Medulla oblongata (tissue), 1 donor: ENCODE data around the gene VARS2.

Experiments
- DNase-seq: peaks from one replicate; pipeline ENCODE4 v3.0.0-alpha.2; 2015; ENCODE audit errors: extremely low spot score

The VARS2 gene

DNA sequence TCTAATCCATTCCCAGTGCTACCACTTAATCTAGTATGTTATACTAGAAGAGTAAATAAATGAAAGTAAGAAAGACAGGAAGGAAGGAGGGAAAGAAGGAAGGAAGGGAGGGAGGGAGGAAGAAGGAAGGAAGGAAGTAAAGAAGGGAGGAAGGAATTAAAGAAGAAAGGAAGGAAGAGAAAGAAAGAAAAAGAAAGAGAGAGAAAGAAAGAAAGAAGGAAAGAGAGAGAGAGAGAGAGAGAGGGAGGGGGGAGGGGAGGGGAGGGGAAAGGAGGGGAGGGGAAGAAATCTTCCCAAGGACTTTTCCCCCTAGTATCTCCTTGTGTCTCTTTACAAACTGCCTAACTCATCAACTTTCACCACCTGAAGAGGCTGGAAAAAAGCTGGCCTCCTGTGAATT lies 48.7 kb downstream of the VARS2 start:
- no peak for DNase-seq

DNA sequence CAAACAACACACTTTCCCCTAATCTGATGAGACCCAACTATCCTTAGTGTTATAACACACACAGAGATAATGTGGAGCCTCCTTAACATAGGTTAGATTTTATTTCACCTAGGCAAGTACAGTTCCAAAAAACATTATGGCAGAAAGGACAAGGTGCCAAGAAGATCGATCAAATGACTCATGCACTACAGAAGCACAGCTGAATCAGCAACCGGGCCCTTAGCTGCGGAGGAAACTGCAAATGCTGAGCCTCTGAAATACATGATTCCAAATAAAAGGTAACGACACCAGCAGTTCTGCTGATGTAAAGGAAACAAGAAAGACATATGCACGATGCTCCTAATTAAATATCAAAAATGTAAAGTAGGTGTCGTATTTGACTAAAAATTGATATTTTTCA lies 49.6 kb downstream of the VARS2 start:
- DNase-seq = no peak

DNA sequence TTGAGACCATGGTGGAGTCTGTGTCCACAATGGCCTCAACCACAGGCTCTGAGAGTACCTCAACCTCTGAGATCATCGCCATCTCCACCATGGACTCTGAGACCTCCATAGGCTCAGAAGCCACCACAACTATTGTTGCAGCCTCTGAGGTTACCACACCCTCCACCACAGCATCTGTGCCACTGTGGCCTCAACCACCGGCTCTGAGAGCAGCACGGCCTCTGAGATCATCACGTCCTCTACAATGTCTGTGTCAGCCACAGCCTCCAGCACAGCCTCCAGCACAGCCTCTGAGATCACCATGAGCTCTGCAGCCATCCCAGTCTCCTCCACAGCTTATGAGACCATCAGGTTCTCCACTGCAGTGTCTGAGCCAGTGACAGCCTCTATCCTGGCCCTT lies 50.0 kb downstream of the VARS2 start:
- DNase-seq = no peak

DNA sequence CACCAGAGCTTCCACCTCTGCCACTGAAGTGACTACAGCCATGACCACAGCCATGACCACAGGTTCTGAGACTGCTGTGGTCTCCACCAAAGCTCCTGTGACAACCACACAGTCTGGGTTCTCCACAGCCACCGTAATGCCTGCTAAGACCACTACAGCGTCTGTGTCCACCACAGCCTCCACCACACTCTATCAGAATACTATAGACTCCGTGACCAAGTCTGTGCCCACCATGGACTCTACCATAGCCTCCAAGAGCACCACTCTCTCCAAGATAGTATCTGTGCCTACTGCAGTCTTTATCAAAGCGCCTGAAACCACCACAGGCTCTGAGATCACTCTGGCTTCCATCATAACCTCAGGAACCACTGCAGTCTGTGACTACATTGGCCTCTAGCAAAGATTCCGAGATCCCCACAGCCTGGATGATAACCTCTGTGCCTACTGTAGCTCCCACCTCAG lies 51.1 kb downstream of the VARS2 start:
- no peak for DNase-seq

DNA sequence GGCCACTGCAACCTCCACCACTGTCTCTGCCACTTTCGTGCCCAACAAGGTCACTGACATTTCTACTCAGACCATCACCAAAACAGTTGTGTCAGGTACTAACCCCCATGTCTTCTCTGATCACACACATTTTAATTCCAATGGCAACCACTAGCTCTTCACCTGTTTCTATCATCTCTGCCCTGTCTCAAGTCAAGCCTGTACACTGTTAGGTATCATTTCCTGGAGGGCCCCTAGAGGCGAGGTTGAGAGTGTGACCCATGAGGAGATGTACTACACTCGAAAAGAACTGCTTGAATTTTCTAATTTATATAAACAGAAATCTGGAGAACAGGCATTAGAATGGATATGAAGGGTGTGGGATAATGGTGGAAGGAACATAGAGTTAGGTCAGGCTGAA lies 52.1 kb downstream of the VARS2 start:
- DNase-seq = no peak

DNA sequence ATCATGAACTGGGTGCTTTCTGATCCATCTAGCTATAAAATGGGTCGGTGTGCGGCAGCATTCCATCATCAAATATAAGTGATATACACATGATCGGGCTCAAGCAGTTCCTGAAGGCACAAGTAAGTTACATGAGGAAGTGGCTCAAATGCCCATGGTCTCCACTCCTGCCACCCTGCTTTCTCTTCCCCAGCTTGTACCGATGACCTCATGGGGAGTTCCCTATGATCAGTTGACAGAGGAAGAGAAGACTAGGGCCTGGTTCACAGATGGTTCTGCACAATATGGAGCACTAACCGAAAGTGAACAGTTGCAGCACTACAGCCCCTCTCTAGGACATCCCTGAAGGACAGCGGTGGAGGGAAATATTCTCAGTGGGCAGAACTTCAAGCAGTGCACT lies 55.1 kb downstream of the VARS2 start:
- DNase-seq = peak; percentile 69

DNA sequence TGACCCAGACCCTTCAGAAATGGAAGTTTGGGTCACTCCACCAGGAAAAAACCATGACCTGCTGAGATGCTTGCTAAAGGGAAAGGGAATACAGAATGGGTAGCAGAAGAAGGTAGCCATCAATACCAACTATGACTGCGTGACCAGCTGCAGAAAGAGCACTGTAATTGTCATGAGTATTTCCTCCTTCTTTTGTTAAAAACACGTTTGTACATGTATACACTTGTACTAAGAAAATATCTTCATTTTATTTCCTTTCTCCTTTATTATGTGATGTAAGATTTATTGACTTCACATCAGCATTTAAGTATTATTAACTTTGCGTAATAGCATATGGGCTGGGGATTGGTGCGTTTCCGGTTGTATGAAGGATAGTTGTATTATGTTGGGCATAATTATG lies 56.9 kb downstream of the VARS2 start:
- DNase-seq = no peak

DNA sequence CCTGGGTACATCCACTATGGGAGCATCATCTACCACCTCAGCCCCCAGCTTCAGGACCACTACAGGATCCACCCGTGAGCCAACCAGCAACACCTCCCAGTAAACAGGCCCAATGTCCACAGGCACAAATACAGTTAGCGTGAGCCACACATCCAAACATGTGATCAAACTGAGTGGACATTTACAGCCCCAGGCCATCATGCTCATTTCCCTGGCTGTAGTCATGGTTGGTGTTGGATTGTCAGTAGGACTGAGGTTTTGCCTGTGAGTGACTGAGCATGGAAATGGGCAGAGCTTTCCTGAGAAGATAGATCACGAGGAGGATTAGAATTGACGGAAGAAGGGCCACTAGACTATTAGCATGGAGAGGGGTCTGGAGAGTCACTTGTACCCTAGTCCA lies 58.8 kb downstream of the VARS2 start:
- DNase-seq = no peak

DNA sequence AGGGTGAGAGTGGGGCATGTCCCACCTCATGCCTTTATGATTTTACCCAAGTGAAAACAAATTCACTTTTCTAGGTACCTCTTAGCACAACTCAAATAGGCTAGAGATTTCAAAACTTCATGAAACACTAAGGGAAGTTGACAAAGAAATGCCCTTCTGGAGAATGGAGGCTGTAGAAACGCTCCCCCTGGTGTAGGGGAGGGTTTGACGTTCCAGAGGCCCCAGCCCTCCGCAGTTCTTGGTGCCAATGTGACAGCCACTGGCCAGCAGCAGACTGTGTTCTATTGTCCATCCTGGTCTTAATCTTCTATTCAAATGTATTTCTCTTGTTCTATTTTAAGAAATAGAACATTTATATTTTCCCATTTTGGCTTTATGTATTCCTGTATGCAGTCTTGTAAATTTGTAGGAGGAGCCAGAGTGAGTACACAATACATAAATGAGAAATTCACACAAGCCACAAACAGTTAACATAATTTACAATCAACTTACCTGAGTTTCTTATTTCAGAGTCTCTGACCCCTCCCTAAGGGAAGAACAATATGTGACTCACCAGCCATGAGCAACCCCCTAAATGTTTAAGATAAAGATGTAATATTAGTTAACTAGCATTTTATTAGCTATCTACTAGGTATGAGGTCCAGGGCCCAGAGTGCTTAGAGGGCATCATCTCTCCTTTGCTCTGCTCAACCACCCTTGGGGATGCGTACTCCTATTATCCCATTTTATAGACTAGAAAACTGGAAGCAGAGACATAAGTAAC lies 60.6 kb downstream of the VARS2 start:
- no peak for DNase-seq
